ENCODE data around the gene ESRRA. TPM values are rescaled to one million over a fixed set of nuclear protein-coding genes. Genes with fewer than 3 reads are reported as not detected.

The ESRRA gene
- total RNA-seq, 6 experiments from 2014 or later: 28.5 to 82.6 (median 47.7) TPM

GRCh38 chr11:64259533-64260067 is 45.7 kb upstream of the ESRRA start:
- no peak for TF ChIP-seq POLR2A (IDR thresholded peaks at IDR 0.05)
- TF ChIP-seq, protein P1, sequence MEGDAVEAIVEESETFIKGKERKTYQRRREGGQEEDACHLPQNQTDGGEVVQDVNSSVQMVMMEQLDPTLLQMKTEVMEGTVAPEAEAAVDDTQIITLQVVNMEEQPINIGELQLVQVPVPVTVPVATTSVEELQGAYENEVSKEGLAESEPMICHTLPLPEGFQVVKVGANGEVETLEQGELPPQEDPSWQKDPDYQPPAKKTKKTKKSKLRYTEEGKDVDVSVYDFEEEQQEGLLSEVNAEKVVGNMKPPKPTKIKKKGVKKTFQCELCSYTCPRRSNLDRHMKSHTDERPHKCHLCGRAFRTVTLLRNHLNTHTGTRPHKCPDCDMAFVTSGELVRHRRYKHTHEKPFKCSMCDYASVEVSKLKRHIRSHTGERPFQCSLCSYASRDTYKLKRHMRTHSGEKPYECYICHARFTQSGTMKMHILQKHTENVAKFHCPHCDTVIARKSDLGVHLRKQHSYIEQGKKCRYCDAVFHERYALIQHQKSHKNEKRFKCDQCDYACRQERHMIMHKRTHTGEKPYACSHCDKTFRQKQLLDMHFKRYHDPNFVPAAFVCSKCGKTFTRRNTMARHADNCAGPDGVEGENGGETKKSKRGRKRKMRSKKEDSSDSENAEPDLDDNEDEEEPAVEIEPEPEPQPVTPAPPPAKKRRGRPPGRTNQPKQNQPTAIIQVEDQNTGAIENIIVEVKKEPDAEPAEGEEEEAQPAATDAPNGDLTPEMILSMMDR (IDR thresholded peaks at IDR 0.05): no peak
- Histone ChIP-seq H3K4me1 (no peaks in the 10 kb centered on the region), H3K9me3 (no peaks in the 10 kb centered on the region), H3K4me3 (no peak overlapping the region), H3K27ac (no peak overlapping the region), H3K36me3 (peaks cover 0 to 5% (median 0%) of the 10 kb centered on the region in 4 donors), H3K27me3 (no peaks in the 10 kb centered on the region)
- intact Hi-C loops (cut with DNase I): no loop called here
- 63% methylated on average over 3 of the region's 4 CpGs for WGBS (ENCODE audit: insufficient coverage, low coverage, low lambda C conversion rate, missing lambda C conversion rate)
- DNase-seq: no peak
- no peak for ATAC-seq

GRCh38 chr11:64260147-64260708 is 45.1 kb upstream of the ESRRA start:
- no peaks in the 10 kb centered on the region for H3K9me3 ChIP-seq
- no peak overlapping the region for H3K27ac ChIP-seq
- intact Hi-C loops (cut with DNase I): no loop called here
- DNase-seq: no peak
- WGBS (ENCODE audit: insufficient coverage, low coverage, low lambda C conversion rate, missing lambda C conversion rate): 87% methylated on average over 4 of the region's 6 CpGs
- no peak for ATAC-seq
- TF ChIP-seq POLR2A (IDR thresholded peaks at IDR 0.05): no peak
- TF ChIP-seq, protein P1 (IDR thresholded peaks at IDR 0.05): no peak
- H3K4me3 ChIP-seq: no peak overlapping the region
- H3K36me3 ChIP-seq: peaks cover 0 to 5% (median 0%) of the 10 kb centered on the region in 4 donors
- no peaks in the 10 kb centered on the region for H3K27me3 ChIP-seq
- no peaks in the 10 kb centered on the region for H3K4me1 ChIP-seq

DNA sequence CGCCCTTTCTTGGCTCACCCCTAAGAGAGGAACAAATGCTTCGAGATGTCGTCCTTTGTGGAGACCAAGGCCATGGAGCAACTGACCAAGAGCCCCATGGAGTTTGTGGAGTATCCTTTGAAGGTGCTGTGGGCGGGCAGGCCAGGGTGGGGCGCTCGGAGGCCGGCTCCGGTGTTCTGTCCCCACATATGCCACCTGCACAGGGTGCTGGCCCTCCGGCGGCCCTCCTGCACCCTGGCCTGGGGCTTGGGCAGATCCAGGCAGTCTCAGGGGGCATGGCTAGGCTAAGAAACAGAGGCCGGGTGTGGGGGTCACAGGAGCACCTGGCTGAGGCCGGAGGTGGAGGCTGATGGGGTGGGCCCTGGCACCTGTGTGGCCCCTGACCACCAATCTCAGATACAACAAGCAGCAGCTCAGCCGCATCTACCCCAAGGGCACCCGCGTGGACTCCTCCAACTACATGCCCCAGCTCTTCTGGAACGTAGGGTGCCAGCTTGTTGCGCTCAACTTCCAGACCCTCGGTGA is 43.7 kb upstream of the ESRRA start:
- Histone ChIP-seq H3K27ac (no peak overlapping the region), H3K36me3 (peaks cover 0 to under 1% (median 0%) of the 10 kb centered on the region in 4 donors), H3K9me3 (no peaks in the 10 kb centered on the region), H3K4me3 (no peak overlapping the region), H3K4me1 (no peaks in the 10 kb centered on the region), H3K27me3 (no peaks in the 10 kb centered on the region)
- DNase-seq: no peak
- intact Hi-C loops (cut with DNase I): no loop called here
- ATAC-seq: no peak
- 93% methylated on average over 3 of the region's 18 CpGs for WGBS (ENCODE audit: insufficient coverage, low coverage, low lambda C conversion rate, missing lambda C conversion rate)
- TF ChIP-seq POLR2A (IDR thresholded peaks at IDR 0.05): no peak

- Histone ChIP-seq H3K4me3 (no peak overlapping the region), H3K4me1 (no peaks in the 10 kb centered on the region), H3K36me3 (no peaks in the 10 kb centered on the region), H3K27ac (no peak overlapping the region), H3K9me3 (no peaks in the 10 kb centered on the region), H3K27me3 (no peaks in the 10 kb centered on the region)
- WGBS (ENCODE audit: insufficient coverage, low coverage, low lambda C conversion rate, missing lambda C conversion rate): 94% methylated on average over 23 of the region's 42 CpGs
- intact Hi-C loops (cut with DNase I): no loop called here
- ATAC-seq (no peak), DNase-seq (no peak)
- no peak for TF ChIP-seq POLR2A (IDR thresholded peaks at IDR 0.05)
- TF ChIP-seq, protein P1 (IDR thresholded peaks at IDR 0.05): no peak
These were observed 42.9 kb upstream of the ESRRA start for GRCh38 chr11:64262271-64263002.
